ENCODE measurements around the gene IPCEF1.

Gene IPCEF1, protein sequence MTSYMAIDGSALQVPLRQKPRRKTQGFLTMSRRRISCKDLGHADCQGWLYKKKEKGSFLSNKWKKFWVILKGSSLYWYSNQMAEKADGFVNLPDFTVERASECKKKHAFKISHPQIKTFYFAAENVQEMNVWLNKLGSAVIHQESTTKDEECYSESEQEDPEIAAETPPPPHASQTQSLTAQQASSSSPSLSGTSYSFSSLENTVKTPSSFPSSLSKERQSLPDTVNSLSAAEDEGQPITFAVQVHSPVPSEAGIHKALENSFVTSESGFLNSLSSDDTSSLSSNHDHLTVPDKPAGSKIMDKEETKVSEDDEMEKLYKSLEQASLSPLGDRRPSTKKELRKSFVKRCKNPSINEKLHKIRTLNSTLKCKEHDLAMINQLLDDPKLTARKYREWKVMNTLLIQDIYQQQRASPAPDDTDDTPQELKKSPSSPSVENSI

DNA sequence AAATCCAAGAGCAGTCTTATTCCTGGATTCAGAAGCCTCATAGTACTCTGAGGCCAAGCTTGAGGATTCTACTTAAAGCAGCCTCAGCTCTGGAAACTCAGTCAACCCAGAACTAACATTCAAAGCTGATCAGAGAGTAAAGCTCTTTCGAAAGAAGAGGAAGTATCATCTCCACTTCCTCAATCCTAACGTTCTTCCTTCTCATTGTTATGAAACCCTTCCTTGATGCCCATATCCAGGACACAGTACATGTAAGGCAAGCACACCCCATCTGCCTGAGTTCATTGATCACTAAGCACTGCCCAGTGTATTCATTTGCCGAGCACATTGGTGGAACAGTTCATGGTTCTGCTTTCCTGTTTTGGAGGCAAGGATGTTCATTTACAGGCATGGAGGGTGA, at the start of gene IPCEF1:
Gene IPCEF1, minus strand, starts transcription at position 114 of the 400 bp plus-strand sequence. CDS start 90,856 bp downstream, outside the sequence.
- DNase-seq, result peak; percentile 11 to 36

DNA sequence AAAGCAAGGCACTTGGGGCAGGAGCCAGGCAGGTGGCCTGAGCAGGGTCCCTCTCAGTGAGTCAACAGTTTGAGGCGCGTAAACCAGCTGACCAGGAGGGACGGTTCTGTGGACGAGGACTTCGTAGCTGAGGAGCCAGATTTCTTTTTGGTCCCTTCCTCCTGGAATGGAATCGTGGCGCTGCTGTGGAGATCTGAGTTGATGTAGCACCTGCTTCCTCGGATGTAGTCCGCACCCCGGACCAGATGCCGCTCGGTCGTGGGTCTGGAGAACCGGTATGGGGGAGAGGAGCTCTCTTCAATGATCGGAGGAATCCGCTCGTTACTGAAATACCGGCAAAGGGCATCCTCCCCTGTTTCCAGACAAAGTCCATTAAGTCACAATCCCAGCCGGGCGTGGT, 49.7 kb upstream of the IPCEF1 start:
- no peak for DNase-seq

DNA sequence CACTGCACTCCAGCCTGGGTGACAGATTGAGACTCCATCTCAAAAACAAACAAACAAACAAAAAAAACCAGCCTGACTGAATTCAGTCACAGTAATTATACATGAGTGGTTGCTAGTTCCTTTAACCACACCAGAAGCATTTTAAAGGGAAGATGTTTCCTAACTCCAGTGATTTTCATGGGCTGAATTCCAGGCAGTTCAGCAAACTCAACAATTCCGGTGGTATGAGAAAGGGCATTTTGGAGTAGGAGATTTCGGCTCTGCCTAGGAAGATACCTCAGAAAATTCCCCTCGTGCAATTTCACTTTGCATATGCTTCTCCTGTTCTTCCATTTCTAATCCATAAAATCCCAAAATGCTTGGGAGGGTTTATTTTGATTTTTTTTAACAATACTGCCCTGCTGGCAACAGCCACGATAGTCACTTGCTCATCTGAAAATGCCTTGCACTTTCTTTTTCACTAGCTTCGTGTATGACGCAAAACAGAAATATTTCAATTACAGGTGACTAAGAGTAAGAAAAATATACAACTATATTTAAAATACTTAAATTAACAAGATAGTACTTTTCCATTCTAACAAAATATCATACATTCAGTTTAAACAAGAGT, 48.3 kb upstream of the IPCEF1 start:
- no peak for DNase-seq

DNA sequence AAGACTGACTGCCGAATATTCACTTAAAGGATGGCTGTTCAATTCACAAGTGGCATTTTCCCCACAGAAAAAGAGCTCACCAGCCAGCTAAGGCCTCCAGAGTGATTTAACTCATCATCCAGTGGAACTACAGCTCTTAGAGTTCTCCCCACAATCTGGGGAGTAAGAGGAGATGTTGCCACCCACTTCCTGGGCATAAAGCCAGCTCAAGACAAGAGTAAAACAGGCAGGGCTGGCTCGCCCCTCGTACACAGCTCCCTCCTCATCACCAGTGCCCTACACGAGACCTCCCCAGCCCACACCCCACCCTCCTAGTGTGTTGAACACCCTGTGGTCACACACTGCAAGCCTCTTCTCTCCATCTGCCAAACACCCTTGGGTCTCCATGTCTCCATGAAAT, 47.2 kb upstream of the IPCEF1 start:
- DNase-seq, result peak in 1 of 2 donors; percentile 64

DNA sequence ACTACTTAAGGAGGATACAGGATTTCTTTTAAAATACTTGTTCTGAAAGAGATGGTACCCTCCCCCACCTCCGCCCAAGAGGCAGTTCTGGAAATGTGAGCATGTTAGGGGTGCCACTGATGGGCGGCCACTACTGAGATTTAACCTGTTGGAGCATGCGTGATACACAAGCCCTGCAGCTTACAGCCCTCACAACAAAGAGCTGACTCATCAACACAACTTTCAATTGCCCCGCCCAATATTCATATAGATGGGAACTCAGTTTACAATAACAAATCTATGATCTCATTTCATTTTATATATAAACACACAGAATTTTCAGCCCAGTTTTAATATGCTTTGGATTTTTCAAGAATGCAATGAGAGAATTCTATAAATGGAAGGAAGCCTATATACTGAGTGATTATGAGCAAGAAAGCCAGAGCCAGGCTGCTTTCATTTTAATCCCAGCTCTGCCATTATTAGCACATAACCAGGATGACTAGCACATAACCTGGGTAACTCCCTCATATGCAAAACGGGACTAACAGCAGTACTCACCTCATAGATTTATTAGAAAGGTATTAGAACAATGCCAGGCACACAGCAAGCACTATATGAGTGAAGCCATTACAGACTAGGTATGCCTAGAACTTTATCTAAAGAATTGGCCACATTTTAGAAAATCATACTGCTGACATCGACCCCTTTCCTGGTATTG, 45.6 kb upstream of the IPCEF1 start:
- no peak for DNase-seq

DNA sequence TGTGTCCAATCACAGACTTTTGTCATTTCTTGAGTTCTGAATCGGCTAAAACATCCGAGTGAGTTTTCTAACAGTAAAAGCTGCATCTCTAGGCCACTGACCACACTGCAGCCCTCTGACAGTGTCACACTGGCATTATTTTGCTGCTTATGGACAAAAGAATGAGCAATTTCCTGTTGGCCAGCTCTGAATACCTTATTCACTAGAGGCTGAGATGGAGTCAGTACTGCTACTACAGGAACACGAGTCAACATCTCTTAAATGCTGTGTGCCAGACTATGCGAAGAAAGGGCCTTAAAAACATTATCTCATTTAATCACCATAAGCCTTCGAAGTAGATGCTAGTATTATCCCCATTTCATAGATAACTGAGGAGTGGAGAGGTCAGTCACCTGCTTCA, 42.5 kb upstream of the IPCEF1 start:
- no peak for DNase-seq

DNA sequence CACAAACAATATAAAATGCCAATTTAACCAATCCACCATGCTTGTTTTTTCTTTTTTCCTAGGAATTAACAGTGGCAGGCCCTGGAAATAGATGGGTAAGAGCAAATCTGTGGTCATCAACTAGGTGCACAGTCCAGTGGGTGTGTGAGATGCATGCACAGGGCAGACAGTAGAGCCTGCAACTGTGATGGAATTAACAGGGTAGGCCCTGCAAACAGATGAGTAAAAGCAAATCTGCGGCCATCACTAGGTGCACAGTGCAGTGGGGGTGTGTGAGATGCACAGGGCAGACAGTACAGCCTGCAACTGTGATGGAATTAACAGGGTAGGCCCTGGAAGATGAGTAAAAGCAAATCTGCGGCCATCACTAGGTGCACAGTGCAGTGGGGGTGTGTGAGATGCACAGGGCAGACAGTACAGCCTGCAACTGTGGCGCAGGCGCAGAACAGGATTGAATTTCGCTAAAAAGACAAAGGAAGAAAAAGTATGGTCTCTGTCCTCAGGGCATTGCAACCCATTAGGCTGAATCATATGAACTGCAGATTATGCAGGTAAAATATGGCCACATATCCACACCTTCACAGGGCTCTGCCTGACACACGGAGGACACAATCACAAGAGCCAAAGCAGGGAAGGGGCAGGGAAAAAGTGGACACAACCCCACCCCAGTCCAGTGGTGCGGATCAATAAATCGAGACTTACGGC, 41.0 kb upstream of the IPCEF1 start:
- no peak for DNase-seq

DNA sequence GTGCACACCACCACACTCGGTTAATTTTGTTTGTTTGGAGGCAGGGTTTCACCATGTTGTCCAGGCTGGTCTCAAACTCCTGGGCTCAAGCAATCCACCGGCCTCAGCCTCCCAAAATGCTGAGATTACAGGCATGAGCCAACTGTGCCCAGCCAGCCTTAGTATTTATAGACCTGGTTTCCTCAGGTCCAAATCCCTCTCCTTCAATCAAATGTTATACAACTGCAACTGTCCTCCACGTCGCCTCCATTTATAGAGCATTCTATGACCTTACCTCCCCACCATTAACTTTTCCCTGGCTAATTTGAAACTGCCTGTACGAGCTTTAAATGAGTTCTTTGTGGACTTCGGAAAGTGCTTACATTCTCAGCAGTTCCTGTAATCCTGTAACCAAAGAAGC, 39.3 kb upstream of the IPCEF1 start:
- no peak for DNase-seq

DNA sequence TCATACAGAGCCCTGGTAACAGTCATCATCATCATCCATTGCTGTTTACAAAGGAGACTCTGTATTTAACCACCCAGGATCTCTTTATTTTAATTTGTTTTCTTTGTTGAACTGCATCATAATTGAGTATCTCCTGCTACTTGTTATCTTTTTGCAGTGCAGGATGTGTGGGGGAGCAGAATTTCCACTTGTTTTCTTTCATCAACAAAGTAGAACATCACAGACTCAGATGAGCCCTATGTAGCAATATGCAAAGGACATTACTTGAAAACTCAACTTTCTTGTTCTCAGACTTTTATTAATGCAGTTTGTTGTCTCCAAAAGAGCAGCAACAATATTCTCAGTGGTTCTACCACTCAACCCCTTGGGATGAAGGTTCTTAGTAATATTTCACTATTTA, 38.7 kb upstream of the IPCEF1 start:
- no peak for DNase-seq

DNA sequence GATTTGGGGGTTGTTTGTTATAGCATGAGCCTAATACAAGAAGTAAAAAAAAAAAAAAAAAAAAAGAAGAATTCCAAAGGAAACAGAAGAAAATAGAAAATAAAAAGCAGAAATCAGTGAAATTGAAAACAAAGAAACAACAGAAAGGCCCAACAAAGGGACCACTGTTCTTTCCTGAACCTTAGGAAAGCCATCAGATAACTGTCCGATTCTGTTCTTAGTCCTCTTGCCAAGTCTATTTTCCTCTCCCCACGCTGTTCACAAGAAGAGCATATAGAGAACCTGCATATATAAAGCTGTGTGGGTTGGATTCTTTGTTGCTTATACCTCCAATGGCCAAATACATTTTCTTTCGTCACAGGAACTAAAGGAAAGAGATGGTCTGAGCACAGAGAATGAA, 38.0 kb upstream of the IPCEF1 start:
- no peak for DNase-seq

DNA sequence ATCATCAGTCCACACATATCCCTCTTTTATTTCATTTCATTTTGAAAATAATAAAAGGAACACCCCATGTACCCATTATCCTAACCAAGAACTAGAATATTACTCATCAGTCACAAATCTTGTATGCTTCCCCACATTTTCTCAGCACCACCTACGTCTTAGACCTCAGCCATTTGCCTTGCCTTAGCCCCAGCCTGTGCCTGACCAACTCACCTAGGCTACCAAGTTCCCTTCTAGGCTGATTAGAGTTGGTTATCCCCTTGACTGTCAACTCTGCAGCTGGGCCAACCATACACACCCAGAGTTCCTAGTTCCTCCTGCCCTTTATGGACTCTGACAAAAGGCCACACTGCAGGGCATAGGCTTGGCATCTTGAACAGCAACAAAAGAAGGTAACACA, 33.4 kb upstream of the IPCEF1 start:
- no peak for DNase-seq

DNA sequence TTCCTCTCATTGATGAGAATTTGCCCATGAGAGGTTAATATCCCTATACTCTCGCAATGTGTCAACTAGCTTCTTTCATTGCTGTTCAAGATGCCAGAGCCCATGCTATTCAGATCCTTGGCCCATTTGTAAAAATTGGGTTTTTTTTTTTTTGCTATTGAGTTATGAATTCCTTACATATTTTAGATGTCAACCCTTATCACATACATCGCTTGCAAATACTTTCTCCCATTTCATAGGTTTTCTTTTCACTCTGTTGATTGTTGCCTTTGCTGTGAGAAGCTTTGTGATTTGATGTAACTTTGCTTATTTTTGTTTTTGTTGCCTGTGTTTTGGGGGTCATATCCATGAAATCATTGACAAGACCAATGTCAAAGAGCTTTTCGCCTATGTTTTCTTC, 32.2 kb upstream of the IPCEF1 start:
- no peak for DNase-seq

DNA sequence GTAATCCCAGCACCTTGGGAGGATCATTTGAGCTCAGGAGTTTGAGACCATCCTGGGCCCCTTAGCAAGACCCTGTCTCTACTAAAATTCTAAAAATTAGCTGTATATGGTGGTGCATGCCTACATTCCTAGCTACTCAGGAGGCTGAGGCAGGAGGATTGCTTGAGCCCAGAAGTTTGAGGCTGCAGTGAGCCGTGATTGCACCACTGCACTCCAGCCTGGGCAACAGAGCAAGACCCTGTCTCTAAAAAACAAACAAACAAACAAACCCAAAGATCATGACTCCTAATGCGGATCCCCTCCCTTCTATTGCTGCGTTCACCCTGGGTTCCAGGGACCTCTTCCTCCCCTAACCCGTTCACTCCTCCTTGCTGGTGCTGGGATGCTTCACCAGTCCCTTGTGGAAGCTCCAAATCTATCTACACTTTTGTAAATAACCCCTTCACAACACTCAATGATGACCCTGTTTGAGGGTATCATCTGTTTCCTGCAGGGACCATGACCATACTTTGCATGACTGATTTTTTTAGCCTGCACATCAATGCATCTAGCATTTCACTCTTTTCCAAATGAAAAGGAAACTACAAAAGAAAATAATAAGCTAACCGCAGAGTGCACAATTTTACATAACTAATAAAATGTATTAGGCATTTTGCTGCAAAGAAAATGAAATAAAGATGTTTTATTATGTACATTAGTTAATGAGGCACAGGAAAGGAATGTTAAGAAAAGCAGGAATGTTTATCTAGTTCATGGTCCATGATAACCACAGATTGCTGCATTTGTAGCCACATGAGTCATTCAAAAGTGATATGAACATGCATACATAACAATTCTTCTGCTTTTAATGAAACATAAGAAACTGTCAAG, 30.5 kb upstream of the IPCEF1 start:
- no peak for DNase-seq

DNA sequence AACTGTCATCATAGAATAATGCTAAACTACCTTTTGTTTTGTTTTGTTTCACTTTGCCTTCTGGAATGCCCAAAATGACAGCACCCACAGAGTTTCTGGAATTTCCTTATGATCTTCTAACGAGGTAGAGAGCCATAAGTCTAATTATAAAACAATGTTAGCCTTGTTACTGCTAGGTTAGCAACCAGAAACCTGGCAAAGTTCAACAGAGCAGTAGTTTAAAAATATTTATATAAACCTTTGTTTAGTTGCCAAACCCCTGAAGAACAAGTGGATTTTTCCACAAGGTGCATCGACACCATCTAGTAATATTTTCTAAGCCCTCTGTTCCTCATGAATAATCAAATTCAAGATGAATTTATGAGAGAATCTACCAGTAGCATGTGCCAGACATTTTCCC, 27.6 kb upstream of the IPCEF1 start:
- DNase-seq, result no peak

DNA sequence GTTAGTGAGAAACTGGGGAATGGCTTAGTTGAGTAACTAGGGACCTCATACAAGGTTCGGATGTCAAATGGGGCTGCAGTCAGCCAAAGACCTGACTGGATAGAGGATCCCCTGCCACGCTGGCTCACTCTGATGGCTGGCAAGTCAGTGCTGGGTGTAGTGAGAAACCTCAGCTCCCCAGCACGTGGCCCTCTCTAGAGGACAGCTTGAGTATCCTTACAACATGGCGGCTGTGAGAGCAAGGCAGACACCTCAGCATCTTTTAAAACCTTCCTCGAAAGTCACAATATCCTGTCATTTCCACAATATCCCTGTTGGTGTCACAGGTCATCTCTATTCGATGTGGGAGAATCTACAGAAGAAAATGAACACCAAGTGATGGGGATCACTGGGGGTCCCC, 26.7 kb upstream of the IPCEF1 start:
- DNase-seq, result no peak

DNA sequence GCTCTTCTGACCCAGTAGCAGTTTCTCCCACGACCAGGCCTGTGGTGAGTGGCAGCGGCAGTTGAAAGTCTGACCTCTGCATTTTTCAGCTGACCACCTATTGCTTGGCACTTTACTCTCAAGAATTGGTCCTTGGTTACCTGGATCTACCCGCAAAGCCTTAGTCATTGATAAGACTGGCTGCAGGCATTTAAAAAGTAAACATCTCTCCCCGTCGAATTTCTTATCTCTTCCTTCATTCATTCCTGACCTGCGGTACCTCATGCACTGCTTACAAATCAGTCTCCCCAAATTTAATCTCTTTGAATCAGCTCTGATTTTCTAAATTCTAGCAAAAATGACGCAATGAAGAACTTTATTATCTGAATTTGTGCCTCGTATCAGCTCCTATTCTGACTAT, 26.1 kb upstream of the IPCEF1 start:
- DNase-seq, result no peak

DNA sequence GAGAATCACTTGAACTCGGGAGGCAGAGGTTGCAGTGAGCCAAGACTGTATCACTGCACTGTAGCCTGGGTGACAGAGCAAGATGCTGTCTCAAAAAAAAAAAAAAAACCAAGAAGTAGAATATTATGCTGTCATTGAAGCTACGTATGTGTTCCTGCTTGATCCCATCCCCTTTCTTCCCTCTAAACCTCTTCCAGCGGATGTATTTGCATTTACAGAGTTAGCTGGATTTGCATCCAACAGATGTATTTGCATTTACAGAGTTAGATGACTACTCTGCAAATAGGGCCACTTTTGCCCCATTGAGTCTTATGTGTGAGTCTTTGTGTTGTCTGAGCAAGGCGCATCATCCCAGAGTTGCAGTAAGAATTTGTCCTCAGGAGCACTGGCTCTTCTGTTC, 24.9 kb upstream of the IPCEF1 start:
- no peak for DNase-seq

DNA sequence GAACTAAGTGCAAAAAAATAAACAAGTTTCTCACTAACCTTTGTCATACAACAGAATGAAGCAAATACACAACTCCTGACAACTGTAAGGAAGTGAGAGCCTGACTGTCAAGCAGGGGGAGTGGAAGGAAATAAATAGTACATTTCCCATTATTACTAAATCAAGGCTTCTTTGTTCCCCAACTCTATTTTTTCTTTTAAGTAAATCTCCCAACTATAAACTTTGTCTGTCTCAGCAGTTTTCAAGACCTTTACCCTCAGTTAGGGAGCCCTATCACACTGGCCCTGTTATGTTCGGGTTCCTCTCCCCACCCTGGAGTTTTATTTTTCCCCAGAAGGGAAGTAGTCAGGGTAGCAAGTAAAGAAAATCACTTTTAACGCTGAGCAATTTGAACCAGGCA, 24.1 kb upstream of the IPCEF1 start:
- no peak for DNase-seq

DNA sequence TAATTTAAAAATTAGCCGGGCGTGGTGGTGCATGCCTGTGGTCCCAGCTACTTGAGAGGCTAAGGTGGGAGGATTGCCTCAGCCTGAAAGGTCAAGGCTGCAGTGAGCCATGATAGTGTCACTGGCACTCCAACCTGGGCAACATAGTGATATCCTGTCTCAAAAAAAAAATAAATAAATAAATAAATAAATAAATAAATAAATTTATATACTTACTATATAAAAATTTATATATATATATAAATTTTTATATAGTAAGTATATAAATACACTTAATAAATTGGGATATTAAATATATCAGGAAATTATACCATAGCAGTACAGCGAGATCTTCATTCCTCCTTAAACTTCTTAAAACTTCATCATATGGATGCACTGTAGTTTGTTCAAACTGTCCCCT, 23.0 kb upstream of the IPCEF1 start:
- DNase-seq, result no peak

DNA sequence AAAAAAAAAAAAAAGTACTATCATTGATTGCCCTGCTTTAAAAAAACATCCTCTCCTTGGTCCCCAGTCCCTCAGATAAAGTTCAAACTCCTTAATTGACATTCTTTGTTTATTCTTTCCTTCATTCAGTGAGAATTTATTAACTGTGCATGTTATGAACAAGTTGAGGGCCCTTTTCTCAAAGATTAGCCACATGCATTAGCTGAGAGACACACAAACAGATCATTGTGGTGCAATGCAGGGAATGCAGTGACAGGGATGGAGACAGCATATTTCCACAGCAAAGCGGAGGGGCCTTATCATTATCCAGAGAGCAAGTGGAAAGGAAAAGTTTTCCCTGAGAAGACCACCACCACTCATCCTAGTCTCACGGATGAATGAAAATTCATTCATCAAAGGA, 21.9 kb upstream of the IPCEF1 start:
- no peak for DNase-seq

DNA sequence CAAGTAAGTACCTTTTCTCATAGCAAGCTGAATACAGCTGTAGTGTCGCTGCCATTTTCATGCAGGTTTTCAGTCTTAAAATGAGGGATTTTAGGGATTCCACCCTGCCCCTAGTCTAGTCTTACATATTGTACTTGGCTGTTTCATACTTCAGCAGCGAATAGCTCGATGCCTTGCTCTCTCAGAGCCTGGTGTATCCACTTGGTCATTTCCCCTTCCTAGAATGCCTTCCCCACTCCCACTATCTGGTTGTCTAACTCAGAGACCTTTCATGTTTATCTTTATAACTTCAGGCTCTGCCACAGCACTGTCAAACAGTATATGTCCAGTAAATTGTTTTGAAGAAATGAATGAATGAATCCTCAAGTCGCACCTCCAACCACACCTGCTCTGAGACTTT, 21.1 kb upstream of the IPCEF1 start:
- DNase-seq, result no peak

DNA sequence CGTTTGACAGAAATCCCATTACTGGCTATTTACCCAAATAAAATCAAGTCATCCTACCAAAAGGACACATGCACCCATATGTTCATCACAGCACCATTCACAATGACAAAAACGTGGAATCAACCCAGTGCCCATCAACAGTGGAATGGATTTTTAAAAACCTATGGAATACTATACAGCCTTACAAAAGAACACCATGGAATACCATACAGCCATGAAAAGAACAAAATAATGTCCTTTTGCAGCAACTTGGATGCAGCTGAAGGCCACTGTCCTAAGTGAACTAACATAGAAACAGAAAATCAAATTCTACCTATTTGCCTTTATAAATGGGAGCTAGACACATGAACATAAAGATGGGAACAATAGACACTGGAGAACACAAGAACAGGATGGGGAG, 17.4 kb upstream of the IPCEF1 start:
- no peak for DNase-seq

Measured in bone marrow (tissue), 2 donors.